DOHH2 (cell line): ENCODE measurements around the gene MBD4.

Experiments
- EZH2phosphoT487 ChIP-seq: fragments of 200-600 bp; sonication (generic); IDR thresholded peaks from 2 replicates; pipeline ENCODE4 v1.6.1; 2017; ENCODE audit warnings: borderline replicate concordance, mild to moderate bottlenecking, antibody characterized with exemption, low read length, moderate library complexity, mixed read lengths
- TF ChIP-seq, protein P1 (sequence below): fragments of 200-600 bp; sonication (generic); IDR thresholded peaks from one replicate; pipeline ENCODE4 v1.5.1; 2014; ENCODE audit warnings: antibody characterized with exemption, mild to moderate bottlenecking, low read depth, low read length; ENCODE audit not compliant: poor library complexity, severe bottlenecking

DNA sequence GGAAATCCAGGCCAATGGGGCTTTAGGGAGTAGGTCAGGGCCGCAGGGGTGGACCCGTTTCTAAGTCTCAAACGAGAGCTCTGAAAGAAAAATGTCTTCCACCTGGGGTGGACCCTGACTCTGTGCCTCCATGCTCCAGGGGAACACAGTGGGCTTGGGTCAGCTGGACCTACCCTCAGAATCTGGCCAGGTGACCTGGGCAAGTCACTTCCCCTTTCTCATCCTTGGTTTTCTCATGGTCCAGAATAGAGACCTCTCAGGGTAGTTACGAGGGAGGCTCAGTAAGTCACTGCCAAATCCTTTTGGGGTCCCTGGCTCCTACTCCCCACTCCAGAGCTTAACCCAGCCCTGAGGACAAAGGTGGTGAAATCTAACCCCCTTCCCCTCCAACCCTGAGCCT is 37.1 kb downstream of the MBD4 start:
- TF ChIP-seq, protein P1, sequence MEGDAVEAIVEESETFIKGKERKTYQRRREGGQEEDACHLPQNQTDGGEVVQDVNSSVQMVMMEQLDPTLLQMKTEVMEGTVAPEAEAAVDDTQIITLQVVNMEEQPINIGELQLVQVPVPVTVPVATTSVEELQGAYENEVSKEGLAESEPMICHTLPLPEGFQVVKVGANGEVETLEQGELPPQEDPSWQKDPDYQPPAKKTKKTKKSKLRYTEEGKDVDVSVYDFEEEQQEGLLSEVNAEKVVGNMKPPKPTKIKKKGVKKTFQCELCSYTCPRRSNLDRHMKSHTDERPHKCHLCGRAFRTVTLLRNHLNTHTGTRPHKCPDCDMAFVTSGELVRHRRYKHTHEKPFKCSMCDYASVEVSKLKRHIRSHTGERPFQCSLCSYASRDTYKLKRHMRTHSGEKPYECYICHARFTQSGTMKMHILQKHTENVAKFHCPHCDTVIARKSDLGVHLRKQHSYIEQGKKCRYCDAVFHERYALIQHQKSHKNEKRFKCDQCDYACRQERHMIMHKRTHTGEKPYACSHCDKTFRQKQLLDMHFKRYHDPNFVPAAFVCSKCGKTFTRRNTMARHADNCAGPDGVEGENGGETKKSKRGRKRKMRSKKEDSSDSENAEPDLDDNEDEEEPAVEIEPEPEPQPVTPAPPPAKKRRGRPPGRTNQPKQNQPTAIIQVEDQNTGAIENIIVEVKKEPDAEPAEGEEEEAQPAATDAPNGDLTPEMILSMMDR = no peak
- TF ChIP-seq EZH2phosphoT487 = no peak
